Muscle layer of duodenum (tissue), 2 donors: ENCODE measurements around the gene URB1.
"Not testable (repeated sequence)": the region's sequence is repeated elsewhere in the genome, so short reads cannot be mapped to it uniquely, and the experiment has no call there.

Source experiments
- H3K27ac ChIP-seq: one replicate; pipeline ENCODE4 v1.7.0; 2013; ENCODE audit warnings: mild to moderate bottlenecking, low read length
- H3K27me3 ChIP-seq: one replicate; pipeline ENCODE4 v1.7.0; 2013; ENCODE audit warnings: low read depth, mild to moderate bottlenecking, control low read depth, low read length
- H3K36me3 ChIP-seq, 2 donors: one replicate each; pipeline ENCODE4 v1.7.0; 2013; ENCODE audit warnings: low read length in 2 of 2, control low read depth in 1 of 2, mild to moderate bottlenecking in 1 of 2; ENCODE audit not compliant: insufficient read depth in 2 of 2, control insufficient read depth in 1 of 2
- H3K4me1 ChIP-seq, 2 donors: one replicate each; pipeline ENCODE4 v1.7.0; 2013; ENCODE audit warnings: low read length in 2 of 2, mild to moderate bottlenecking in 2 of 2, control low read depth in 1 of 2, moderate library complexity in 1 of 2; ENCODE audit not compliant: insufficient read depth in 2 of 2, control insufficient read depth in 1 of 2
- H3K4me3 ChIP-seq, 2 donors: one replicate each; pipeline ENCODE4 v1.7.0; 2013; ENCODE audit warnings: low read length in 2 of 2, low read depth in 1 of 2, mild to moderate bottlenecking in 1 of 2
- H3K9me3 ChIP-seq, 2 donors: one replicate each; pipeline ENCODE4 v1.7.0; 2013; ENCODE audit warnings: low read length in 2 of 2, control low read depth in 1 of 2, mild to moderate bottlenecking in 1 of 2; ENCODE audit not compliant: control insufficient read depth in 1 of 2
- donor health status: healthy.

Gene URB1

DNA sequence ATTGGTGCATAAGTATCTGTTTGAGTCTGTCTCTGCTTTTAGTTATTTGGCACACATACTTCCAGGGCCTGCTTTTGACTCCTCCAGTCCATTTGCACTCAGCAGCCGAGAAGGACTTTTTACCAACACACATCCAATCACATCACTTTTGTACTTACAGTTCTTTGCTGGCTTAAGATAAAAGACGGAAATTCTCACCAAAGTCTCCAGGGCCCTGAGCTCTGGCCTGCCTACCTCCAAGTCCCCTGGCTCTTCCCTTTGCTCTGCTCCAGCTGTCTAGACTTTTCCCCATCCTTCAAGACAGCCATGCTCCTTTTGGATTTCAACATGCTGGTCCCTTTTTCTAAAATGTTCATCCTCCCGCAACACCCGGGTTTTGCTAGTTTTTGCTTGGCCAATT, 17.5 kb upstream of the URB1 start:
- no peak overlapping the region for H3K4me3 ChIP-seq
- H3K4me1 ChIP-seq = peaks cover 8 to 14% of the 10 kb centered on the region in 2 donors
- H3K27ac ChIP-seq = no peak overlapping the region
- no peaks in the 10 kb centered on the region for H3K9me3 ChIP-seq
- no peaks in the 10 kb centered on the region for H3K36me3 ChIP-seq
- no peaks in the 10 kb centered on the region for H3K27me3 ChIP-seq

GRCh38 chr21:32406405-32406804, 13.6 kb upstream of the URB1 start:
- Histone ChIP-seq H3K27me3 (no peaks in the 10 kb centered on the region), H3K27ac (no peak overlapping the region), H3K4me3 (no peak overlapping the region), H3K4me1 (peaks cover 0 to 6% of the 10 kb centered on the region in 2 donors), H3K9me3 (no peaks in the 10 kb centered on the region), H3K36me3 (no peaks in the 10 kb centered on the region)

DNA sequence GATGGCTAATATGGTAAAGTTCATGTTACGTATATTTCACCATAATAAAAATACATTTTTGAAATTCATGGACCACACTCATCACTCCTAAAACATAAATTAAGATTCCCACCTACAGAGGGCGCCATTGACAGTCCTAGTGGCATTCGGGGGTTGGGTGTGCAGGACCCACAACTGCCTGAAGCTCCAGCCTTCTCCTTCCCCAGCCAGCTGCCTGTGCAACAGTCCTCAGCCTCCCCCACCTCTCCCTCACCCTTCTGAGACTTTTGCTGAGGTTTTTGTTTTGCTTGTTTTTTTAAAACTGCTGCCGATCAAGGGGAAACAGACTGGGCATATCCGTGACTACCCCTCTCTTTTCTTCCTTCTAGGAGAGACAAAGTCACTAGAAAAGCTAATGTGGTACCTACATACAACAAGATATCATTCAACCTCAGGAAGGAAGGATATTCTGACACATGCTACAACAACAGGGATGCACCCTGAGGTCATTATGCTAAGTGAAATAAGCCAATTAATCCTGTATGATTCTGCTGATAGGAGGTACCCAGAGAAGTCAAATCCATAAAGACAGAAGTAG, 10.5 kb upstream of the URB1 start:
- Histone ChIP-seq H3K9me3 (no peaks in the 10 kb centered on the region), H3K4me1 (no peaks in the 10 kb centered on the region), H3K27me3 (no peaks in the 10 kb centered on the region), H3K27ac (no peak overlapping the region), H3K36me3 (no peaks in the 10 kb centered on the region), H3K4me3 (no peak overlapping the region)

GRCh38 chr21:32393677-32394001, 827 bp upstream of the URB1 start:
- peaks cover 0 to 17% of the 10 kb centered on the region in 2 donors for H3K4me1 ChIP-seq
- peaks cover 2 to 4% of the 10 kb centered on the region in 2 donors for H3K36me3 ChIP-seq
- peak overlapping the region; percentile 75 to 100 for H3K4me3 ChIP-seq
- no peaks in the 10 kb centered on the region for H3K9me3 ChIP-seq
- H3K27ac ChIP-seq = peak overlapping the region; percentile 85
- H3K27me3 ChIP-seq = no peaks in the 10 kb centered on the region

- Histone ChIP-seq H3K4me3 (peak overlapping the region; percentile 81 to 100), H3K9me3 (no peaks in the 10 kb centered on the region), H3K27ac (no peak overlapping the region), H3K36me3 (peaks cover 4 to 6% of the 10 kb centered on the region in 2 donors), H3K27me3 (no peaks in the 10 kb centered on the region), H3K4me1 (peaks cover 0 to 17% of the 10 kb centered on the region in 2 donors)
Observed at GRCh38 chr21:32392299-32392879, 423 bp downstream of the URB1 start.

DNA sequence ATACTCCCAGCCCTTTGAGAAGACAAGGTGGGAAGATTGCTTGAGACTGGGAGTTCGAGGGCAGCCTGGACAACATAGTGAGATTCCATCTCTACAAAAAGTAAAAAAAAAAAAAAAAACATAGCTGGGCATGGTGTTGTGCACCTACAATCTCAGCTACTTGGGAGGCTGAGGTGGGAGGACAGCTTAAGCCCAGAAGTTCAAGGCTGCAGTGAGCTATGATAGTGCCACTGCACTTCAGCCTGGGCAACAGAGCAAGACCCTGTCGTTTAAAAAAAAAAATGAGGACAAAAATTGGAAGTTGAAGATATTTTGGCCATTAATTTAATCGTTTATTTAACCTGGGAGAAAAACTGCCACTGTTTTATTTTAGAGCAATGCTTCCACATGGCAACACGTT, 1.1 kb downstream of the URB1 start:
- Histone ChIP-seq H3K4me1 (peaks cover 0 to 17% of the 10 kb centered on the region in 2 donors), H3K36me3 (peaks cover 4 to 6% of the 10 kb centered on the region in 2 donors), H3K27ac (no peak overlapping the region), H3K4me3 (peak overlapping the region; percentile 81 to 100), H3K9me3 (no peaks in the 10 kb centered on the region), H3K27me3 (no peaks in the 10 kb centered on the region)

DNA sequence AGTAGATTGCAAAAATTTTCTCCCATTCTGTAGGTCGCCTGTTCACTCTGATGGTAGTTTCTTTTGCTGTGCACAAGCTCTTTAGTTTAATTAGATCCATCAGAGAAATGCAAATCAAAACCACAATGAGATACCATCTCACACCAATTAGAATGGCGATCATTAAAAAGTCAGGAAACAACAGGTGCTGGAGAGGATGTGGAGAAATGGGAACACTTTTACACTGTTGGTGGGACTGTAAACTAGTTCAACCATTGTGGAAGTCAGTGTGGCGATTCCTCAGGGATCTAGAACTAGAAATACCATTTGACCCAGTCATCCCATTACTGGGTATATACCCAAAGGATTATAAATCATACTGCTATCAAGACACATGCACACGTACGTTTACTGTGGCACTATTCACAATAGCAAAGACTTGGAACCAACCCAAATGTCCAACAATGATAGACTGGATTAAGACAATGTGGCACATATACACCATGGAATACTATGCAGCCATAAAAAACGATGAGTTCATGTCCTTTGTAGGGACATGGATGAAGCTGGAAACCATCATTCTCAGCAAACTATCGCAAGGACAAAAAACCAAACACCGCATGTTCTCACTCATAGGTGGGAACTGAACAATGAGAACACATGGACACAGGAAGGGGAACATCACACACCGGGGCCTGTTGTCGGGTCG, 2.1 kb downstream of the URB1 start:
- H3K9me3 ChIP-seq, H3K27me3 ChIP-seq, H3K27ac ChIP-seq, H3K36me3 ChIP-seq, H3K4me3 ChIP-seq: not testable (repeated sequence)
- H3K4me1 ChIP-seq = peaks cover 0 to 17% of the 10 kb centered on the region in 2 donors

DNA sequence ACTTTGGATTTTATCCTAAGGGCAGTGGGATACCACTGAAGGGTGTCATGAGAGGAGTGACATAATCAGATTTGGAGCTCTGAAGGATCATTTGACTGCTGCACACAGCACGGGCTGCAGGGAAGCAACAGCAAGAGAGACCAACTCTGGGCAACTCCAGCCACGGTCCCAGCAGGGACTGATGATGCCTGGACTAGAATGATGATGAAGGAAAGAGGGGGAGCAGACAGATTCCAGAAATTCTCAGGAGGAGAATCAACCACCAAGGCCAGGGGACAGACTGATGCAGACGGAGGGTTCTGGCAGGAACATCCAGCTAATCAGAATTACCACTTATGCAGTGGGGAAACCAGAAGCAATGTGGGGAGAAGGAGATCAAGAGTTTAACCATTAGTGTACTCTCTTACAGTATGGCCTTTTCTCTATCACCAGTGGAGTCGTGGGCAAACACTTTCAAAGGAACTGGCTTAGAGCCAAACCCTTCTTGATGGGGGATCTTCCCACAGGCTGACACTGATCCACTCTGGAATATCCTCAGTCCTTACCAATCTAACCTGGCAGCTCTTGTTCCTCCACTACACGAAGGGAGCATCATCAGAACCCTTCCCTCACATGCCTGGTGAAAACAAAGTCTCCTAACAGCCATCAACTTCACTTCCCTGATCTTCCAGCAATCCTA, 3.3 kb downstream of the URB1 start:
- no peak overlapping the region for H3K4me3 ChIP-seq
- no peaks in the 10 kb centered on the region for H3K9me3 ChIP-seq
- peaks cover 0 to 17% of the 10 kb centered on the region in 2 donors for H3K4me1 ChIP-seq
- no peaks in the 10 kb centered on the region for H3K27me3 ChIP-seq
- no peak overlapping the region for H3K27ac ChIP-seq
- peaks cover 4 to 7% of the 10 kb centered on the region in 2 donors for H3K36me3 ChIP-seq

GRCh38 chr21:32388306-32388705, 4.5 kb downstream of the URB1 start:
- no peaks in the 10 kb centered on the region for H3K9me3 ChIP-seq
- H3K27me3 ChIP-seq = no peaks in the 10 kb centered on the region
- no peak overlapping the region for H3K27ac ChIP-seq
- H3K4me3 ChIP-seq = no peak overlapping the region
- H3K36me3 ChIP-seq = peaks cover 16 to 19% of the 10 kb centered on the region in 2 donors
- peaks cover 0 to 13% of the 10 kb centered on the region in 2 donors for H3K4me1 ChIP-seq

DNA sequence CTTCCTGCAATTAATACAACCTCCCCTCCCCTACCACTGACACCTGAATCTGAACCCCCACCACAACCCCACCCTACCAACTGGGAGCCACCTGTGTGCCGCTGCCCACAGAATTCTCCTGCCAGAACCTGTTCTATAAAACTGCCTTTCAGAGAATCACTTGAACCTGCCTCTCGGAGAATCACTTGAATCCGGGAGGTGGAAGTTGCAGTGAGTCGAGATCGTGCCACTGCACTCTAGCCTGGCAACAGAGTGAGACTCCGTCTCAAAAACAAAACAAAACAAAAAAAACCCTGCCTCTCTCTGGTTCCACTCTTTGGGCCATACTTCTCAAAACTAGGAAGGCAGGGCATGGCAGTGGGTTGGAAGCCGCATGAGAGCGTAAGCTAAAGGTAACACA, 5.7 kb downstream of the URB1 start:
- Histone ChIP-seq H3K36me3 (peaks cover 27 to 31% of the 10 kb centered on the region in 2 donors), H3K27ac (no peak overlapping the region), H3K4me1 (peaks cover 0 to 9% of the 10 kb centered on the region in 2 donors), H3K4me3 (no peak overlapping the region), H3K27me3 (no peaks in the 10 kb centered on the region), H3K9me3 (no peaks in the 10 kb centered on the region)

DNA sequence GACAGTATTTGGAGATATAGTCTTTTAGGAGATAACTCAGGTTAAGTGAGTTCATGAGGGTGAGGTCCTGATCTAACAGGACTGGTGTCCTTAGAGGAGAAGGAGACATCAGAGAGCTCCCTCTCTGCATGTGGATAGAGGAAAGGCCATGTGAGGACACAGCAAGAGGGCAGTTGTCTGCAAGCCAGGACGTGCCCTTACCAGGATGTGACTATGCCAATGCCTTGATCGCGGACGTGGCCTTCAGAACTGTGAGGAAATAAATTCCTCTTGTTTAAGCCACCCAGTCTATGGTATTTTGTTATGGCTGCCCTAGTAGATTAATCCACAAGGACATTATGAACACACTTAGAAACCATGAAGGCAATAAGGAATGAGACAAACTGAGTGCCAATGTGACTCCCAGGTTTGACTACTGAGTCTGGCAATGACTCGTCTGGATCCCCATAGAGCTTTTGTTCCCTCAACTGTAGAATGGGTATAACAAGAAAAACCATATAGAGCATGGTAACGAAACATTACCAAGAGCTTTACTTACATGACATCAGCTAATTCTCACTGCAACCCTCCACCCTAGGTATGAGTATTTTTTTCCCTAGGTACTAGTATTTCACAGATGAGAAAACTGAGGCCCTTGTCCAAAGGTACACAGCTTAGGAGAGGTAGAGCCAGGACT, 6.5 kb downstream of the URB1 start:
- Histone ChIP-seq H3K4me1 (peaks cover 0 to 2% of the 10 kb centered on the region in 2 donors), H3K9me3 (no peaks in the 10 kb centered on the region), H3K4me3 (no peak overlapping the region), H3K27ac (no peak overlapping the region), H3K36me3 (peaks cover 27 to 39% of the 10 kb centered on the region in 2 donors), H3K27me3 (no peaks in the 10 kb centered on the region)
